ENCODE measurements around the gene PPP1R15B. TPM values are rescaled to one million over a fixed set of nuclear protein-coding genes. Genes with fewer than 3 reads are reported as not detected.

The PPP1R15B gene
- total RNA-seq, 1 donor from 2014 or later = 45.3 TPM

GRCh38 chr1:204356997-204357396 is 54.6 kb downstream of the PPP1R15B start:
- peaks cover 10% of the 10 kb centered on the region for H3K27me3 ChIP-seq (ENCODE audit: low read depth)
- H3K9me3 ChIP-seq = no peaks in the 10 kb centered on the region
- H3K36me3 ChIP-seq = no peaks in the 10 kb centered on the region
- ATAC-seq = no peak
- TF ChIP-seq CTCF (IDR thresholded peaks at IDR 0.05) = no peak
- H3K4me3 ChIP-seq = no peak overlapping the region
- no peak overlapping the region for H3K27ac ChIP-seq
- peaks cover 6% of the 10 kb centered on the region for H3K4me1 ChIP-seq
- intact Hi-C loops (cut with DNase I) = no loop called here
- DNase-seq = no peak

- H3K36me3 ChIP-seq = no peaks in the 10 kb centered on the region
- H3K9me3 ChIP-seq = no peaks in the 10 kb centered on the region
- intact Hi-C loops (cut with DNase I) = no loop called here
- TF ChIP-seq CTCF (IDR thresholded peaks at IDR 0.05) = no peak
- peaks cover 10% of the 10 kb centered on the region for H3K27me3 ChIP-seq (ENCODE audit: low read depth)
- H3K27ac ChIP-seq = no peak overlapping the region
- no peak for DNase-seq
- ATAC-seq = no peak
- no peak overlapping the region for H3K4me3 ChIP-seq
- H3K4me1 ChIP-seq = peaks cover 6% of the 10 kb centered on the region
Observed at GRCh38 chr1:204355913-204356312, 55.7 kb downstream of the PPP1R15B start.

GRCh38 chr1:204354579-204354978 is 57.0 kb downstream of the PPP1R15B start:
- Histone ChIP-seq H3K27me3 (ENCODE audit: low read depth) (peaks cover 3% of the 10 kb centered on the region), H3K4me3 (no peak overlapping the region), H3K9me3 (no peaks in the 10 kb centered on the region), H3K27ac (no peak overlapping the region), H3K36me3 (no peaks in the 10 kb centered on the region), H3K4me1 (no peaks in the 10 kb centered on the region)
- DNase-seq = no peak
- TF ChIP-seq CTCF (IDR thresholded peaks at IDR 0.05) = no peak
- no peak for ATAC-seq
- intact Hi-C loops (cut with DNase I) = no loop called here

Other genes starting within 250 kb of the PPP1R15B start
- gene REN, start 245.5 kb downstream of the PPP1R15B start, total RNA-seq = 0.59 TPM
- gene KISS1, start 215.3 kb downstream of the PPP1R15B start, total RNA-seq = not detected
- gene GOLT1A, start 197.8 kb downstream of the PPP1R15B start, total RNA-seq = 11.9 TPM
- 7.6 TPM for gene PLEKHA6, start 51.9 kb downstream of the PPP1R15B start, total RNA-seq
- 50.5 TPM for gene PIK3C2B, start 83.0 kb upstream of the PPP1R15B start, total RNA-seq
- 77.9 TPM for gene MDM4, start 104.6 kb upstream of the PPP1R15B start, total RNA-seq

Measured in lower lobe of right lung (tissue), 2 donors.